GM19239 (cell line): Measurements from ENCODE around the gene IPO9.
"Not testable (repeated sequence)": the region's sequence is repeated elsewhere in the genome, so short reads cannot be mapped to it uniquely, and the experiment has no call there.

Experiments used
- DNase-seq: peaks from one replicate; pipeline ENCODE4 v3.0.0; 2011; ENCODE audit warnings: low spot score; ENCODE audit not compliant: insufficient read length
- FAIRE-seq: peaks from 2 replicates; lab custom pipeline; 2011; peaks lifted over from hg19 to GRCh38; lab: Jason Lieb, UNC

The IPO9 gene

DNA sequence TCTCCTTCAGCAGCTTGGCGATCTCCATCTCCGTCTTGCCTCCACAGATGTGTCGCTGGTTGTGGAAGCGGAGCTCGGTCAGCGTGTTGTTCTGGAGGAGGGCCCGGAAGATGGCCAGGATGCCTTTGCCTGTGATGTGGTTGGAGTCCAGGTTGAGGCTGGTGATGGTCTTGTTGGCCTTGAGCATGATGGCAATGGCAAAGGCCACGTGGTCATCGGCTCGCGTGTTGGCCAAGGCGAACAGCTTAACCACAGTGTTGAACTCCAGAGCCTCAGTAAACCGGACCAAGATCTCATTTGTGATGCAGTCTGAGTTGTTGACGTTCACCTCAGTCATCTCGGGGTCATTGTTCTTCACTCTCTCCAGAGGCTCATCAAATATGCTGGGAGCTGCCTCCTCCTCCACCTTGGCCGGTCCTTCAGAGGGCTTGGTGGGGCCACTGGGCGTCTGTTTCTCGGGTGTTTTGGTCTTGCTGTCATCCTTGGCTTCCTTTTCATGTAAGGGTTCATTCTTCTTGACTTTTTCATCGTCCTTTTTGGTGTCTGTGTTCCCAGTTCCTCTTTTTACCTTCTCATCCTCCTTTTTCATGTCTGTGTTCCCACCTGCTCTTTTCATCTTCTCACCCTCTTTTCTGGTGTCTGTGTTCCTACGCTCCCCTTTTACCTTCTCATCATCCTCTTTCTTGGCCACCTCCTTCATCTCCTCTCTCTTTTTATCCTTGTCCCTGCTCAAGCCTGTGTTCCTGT is 70.9 kb downstream of the IPO9 start:
- FAIRE-seq, result no peak
- DNase-seq, result no peak

DNA sequence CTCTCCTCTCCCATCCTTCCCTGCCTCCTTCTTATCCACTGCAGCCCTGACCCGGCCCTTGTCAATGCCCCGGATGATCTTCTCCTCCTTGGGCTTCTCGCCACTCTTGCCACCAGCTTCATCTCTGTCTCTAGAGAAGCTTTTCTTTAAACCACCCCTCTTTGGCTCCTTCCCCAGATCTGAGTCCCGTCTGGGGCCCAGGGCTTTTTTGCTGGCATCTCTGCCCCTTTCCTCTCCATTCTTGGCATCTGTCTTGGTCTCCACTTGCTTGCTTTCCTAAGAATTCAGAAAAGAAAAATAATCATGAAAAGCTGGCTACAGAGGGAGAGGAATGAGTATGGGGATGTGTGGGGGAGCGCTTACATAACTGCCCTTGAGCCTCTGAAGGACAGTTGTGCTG is 71.5 kb downstream of the IPO9 start:
- FAIRE-seq, result no peak
- no peak for DNase-seq

DNA sequence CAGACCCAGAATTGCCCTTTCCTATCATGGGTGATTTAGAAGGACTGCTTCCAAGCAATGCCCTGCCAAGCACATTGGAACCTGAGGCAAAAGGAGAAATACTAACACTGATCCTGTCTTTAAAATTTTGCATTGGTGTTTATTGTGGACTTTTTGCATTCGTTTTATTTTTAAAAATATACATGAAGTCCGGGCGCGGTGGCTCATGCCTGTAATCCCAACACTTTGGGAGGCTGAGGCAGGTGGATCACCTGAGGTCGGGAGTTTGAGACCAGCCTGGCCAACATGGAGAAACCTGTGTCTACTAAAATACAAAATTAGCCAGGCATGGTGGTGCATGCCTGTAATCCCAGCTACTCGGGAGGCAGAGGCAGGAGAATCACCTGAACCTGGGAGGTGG is 72.1 kb downstream of the IPO9 start:
- not testable (repeated sequence) for DNase-seq, FAIRE-seq

DNA sequence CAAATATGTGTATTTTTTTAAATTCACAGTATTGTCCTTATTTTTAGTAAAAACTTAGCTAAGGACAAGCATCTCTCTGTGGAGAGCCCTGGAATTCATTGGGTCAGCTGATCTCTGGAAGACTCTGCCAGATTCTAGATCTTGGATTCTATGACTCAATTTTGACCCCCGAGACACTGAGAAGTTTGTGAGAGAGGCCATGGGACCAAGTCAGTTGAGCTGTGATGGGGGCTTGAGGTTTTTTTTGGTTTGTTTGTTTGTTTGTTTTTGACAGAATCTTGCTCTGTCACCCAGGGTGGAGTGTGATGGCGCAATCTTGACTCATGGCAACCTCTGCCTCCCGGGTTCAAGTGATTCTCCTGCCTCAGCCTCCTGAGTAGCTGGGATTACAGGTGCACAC is 73.2 kb downstream of the IPO9 start:
- DNase-seq (no peak), FAIRE-seq (no peak)

DNA sequence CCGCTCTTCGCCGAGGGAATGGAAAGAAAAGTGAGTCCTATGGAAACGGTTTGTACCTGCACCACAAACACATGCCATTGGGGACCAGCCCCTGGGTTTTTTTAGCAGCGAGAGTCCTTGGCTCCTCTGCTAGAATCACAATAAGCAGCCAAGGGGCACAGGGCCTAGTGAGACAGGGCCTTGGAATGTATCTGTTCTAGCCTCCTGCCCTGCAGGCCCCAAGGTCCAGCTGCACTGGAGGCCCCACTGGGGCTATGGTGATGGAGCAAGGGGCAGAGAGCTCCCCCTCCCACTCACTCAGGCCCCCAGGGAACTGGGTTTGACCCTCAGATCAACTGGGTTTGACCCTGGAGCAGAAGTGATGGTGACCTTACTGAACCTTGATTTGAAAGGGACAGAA is 74.2 kb downstream of the IPO9 start:
- FAIRE-seq (no peak), DNase-seq (no peak)

DNA sequence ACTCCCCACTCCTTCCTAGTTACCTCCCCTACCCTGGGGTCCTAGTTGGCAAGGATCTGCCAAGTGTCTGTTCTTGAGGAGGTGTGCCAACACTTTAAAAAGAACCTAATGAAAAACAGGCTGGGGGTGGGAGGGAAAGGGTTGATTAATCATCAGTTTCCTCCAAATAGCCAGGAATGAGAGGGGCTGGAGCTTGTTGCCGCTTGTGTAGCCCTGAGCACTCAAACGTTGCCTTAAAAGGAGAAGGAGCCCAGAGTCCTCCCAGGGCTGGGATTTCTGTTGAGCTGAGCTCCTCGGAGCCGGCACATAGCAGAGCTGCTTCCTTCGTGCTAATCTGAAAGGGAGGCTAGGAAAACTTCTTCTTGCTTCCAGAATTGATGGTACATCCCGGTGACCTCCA is 75.6 kb downstream of the IPO9 start:
- no peak for DNase-seq
- FAIRE-seq, result no peak

DNA sequence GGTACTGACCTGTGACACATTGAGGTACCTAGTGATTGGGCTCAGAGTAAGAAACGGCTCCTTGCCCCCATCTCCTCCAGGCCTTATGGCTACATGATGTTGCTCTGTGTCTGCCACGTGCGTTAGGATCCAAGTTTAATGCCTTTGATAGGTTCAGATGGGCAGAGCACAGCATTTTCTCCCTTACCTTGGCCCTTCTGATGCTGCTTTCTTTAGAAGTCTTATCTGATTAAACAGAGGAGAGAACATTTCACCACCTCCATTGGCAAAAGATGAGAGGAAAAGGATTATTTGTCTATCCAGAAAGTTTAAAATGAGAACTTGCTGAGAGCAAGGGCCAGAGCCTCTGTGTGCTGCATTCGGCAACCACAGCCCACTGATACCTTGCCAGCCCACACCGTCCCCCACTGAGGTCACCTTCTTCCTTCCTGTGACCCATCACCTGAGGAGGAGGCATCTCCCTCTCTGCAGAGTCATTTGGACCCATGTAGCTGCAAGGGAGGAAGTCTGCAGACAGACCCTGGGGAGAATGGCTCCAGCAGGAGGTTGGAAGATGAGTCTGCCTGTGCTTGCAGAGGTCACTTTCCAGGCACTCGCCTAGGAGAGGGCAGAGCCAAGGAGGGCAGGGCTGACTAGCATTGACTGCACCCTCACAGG is 76.4 kb downstream of the IPO9 start:
- FAIRE-seq, result no peak
- no peak for DNase-seq

DNA sequence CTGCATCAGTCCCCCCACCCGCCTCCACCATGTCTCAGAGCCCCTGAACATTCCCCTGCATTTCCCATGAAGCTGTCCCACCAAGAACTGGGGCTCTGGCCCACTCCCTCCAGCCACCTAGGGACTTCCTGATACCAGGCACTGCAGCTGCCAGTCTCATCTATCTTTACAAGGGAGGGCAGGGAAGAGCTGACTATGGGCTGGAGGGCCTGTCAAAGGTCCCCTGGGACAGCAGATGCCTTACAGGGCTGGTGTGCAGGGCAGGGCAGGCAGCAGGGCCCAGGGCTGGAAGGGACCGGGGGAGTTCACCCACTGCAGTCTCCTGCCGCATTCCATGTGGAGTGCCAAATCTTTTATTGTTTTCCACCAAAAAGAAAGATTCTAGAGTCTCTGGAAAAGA is 77.4 kb downstream of the IPO9 start:
- FAIRE-seq (no peak), DNase-seq (no peak)

DNA sequence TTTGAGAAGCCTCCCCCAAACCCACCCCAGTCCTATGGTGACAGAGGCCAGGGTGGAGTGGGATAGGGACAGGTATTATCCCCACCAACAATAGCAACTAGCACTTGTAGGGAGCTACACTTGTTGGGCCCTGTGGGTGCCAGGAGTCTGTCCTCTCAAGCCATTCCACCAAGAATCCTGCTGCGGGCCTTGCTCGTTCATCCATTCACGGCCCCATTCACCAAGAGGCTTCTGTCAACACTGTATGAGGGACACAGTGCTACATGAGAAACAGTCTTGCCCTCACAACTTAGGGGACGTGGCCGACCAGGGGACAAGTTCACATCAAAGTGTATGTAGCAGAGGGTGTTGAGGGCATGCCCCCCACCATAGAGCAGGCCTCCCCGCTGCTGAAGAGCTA is 78.7 kb downstream of the IPO9 start:
- FAIRE-seq (no peak), DNase-seq (no peak)

DNA sequence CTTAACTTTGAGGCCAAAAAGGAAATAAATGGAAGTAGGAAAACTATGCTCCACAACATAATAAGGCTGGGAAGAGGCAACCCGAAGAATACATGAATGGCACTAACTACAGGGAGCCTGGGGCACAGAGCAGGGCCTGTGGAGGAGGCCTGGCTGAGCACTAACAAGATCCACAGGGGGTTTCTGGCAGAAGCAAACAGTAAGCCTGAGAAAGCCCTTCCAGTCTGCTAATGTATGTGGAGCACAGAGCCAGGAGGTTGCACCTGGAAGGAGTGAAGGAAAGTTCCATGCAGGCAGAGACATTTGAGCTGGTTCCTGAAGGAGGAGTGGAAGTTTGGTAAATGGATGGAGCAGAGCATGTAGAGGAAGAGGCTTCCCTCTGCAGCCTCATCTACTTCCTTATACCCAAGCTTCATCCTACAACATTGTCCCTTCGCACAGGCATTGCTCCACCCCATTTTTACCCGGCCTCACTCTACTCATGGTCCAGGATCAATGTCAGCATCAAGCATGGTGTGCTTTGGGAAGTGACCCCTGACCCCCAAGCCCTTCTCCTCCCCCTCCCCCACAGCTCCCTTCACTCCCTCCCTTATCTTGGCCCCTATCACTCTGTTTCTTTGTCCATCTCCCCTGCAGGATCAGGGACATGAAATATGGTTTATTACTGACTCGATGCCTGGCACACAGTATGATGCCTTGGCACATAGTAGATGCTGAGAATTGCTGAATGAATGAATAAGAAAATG is 83.0 kb downstream of the IPO9 start:
- FAIRE-seq, result no peak
- no peak for DNase-seq

DNA sequence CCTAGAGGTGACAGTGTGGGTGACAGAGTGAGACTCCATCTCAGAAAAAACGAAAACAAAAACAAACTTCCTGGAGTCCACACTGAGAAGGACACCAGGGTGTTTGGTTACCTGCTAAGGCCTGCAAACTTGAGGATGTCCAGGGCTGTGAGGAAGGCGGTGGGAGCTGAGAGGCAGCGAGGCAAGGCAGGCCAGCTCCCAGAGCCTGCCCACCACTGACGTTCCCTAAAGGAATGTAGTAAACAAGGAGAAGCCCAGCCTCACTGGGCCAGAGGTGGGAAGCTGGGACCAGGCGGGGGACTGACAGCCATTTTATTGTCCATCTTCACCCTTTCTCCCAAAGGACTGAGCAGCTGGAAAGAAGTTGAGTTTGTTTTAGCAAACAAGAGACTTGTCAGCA is 83.9 kb downstream of the IPO9 start:
- DNase-seq (no peak), FAIRE-seq (no peak)

DNA sequence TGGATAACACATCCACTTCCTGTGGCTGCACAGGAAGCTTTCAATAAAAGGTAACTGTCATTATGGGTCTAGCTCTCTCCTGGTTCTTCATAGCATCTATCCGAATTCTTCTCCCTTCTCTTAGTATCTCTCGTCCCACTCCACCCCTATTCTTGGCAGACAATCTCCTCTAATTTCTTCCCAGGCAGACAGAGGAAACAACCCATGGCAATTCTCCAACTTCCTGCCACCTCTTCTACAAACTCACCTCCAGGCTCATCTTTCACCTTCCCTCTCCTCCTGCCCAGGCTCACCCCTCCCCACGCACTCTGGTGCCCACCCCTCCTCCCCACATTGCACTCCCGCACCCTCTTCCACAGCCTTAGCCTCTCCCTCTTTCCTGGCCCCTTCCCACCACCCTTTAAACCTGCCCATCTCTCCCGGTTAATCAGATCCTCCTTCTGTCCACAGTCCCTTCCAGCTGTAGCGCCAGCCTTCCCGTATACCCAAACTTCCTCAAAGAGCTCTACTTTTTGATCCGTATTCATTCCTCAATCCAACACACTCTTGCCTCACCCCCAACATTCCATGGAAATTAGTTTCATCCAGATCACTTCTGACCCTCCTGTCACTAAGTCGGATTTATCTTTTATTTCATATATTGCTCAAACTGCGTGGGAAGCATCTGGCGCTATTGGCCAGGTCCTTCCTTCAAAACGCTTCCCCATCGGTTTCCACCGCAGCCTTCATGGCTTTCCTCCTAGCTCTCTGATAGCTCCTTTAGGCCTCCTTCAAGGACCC is 85.7 kb downstream of the IPO9 start:
- FAIRE-seq, result no peak
- no peak for DNase-seq

DNA sequence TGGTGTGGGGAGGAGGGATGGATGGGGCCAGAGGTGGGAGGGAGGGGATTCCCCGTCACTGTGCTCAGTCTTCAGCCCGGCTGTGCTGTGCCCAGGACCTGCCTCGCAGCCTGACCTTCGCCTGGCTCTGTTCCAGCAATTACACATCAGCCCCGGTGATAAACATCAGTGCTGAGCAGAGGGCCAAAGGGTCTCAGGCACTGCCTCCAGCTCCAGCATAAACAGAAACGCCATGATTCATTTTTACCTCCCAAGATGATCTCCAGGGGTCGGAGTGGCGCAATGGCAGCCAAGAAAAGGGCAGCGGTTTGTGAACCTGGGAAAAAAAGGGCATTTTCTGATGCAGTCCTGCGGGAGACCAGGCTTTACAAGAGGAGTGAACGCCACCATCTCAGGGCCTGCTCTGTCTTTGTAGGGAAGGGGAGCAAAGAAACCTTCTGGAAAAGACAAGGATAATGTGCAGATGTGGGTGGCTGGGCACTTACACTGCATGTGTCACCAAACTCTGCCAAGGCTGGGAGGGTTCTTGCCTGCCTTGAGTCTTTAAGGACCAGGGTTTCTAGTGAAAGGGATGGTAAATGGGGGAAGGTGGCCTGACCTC is 87.8 kb downstream of the IPO9 start:
- no peak for DNase-seq

DNA sequence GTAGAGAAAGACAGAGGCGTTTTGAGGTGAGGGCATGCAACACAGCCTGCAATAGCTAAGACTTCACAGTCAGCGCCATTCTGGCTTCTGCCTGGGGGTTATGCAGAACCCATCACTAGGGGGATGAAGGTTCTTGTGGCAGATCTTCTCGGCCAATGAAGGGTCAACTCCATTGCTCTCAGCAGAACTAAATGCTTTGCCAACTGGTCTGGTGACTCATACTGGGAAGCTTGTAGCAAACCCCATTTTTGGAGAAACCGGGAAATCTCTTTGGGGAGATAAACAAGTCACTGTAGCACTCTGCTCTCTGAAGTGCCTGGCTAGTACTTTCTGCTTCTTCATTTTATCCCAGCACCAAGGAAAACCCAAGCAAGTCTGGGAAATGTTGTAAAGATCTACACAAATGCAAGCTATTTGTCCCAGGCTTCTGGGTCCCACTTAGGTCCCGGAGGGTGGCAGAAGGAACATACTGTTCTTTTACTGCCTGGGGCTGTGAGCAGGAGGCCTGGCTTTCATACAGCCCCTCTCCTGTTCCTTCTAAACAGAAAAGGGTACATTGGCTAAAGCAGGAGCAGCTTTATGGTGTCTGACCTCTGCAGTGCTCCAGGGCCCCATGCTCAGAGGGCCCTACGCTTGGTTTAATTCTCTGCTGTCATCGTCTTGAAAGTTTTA is 88.5 kb downstream of the IPO9 start:
- no peak for DNase-seq
- FAIRE-seq, result no peak

More for the DNA sequence above, 87.8 kb downstream of the IPO9 start:
- no peak for FAIRE-seq

DNA sequence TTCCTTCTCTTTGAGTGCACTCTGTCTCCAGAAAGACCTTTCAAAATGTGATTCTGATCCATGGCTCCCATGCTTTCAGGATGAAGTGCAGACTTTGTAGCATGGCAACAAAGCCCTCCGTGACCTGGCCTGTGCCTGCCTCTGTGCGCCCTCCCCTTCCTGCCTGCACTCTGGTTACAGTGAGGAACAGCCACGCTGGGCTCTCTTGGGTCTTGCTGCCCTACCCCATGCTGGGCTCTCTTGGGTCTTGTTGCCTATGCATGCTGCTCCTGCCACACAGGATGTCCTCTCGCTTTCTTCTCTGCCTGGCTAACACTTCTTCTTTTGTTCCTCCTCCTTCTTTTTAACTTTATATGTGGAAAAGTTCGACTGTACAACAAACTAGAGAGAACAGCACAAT is 89.4 kb downstream of the IPO9 start:
- FAIRE-seq (no peak), DNase-seq (no peak)

DNA sequence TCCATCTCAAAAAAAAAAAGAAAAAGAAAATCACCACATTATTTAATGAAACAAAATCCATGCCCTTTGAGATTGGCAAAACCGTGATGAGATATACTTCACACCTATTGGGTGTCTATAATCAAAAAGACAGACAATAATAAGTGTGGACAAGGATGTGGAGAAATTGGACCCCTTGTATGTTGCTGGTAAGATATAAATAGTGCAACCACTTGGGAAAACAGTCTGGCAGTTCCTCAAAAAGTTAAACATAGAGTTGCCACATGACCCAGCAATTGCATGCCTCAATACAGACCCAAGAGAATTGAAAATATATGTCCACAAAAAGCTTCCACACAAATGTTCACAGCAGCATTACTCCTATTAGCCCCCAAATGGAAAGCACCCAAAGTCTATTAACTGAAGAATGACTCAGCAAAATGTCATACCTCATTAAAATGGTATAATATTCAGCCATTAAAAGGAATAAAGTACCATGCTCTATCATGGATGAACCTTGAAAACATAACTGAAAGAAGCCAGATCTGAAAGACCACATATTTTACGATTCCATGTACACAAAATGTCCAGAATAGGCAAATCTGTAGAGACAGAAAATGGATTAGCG is 93.1 kb downstream of the IPO9 start:
- FAIRE-seq, result no peak
- DNase-seq, result no peak

DNA sequence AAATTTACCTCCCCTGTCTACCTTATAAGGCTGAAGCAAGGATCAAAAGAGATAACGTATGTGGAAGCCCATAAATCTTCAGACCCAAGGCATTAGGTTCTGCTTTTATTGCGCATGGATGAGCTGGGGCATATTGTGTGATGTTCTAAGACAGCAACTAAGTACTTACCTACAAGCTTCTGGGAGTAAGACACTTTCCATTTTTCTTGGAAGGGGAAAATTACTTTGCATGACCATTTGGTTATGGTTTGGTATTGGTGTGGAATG is 96.3 kb downstream of the IPO9 start:
- DNase-seq (no peak), FAIRE-seq (no peak)

DNA sequence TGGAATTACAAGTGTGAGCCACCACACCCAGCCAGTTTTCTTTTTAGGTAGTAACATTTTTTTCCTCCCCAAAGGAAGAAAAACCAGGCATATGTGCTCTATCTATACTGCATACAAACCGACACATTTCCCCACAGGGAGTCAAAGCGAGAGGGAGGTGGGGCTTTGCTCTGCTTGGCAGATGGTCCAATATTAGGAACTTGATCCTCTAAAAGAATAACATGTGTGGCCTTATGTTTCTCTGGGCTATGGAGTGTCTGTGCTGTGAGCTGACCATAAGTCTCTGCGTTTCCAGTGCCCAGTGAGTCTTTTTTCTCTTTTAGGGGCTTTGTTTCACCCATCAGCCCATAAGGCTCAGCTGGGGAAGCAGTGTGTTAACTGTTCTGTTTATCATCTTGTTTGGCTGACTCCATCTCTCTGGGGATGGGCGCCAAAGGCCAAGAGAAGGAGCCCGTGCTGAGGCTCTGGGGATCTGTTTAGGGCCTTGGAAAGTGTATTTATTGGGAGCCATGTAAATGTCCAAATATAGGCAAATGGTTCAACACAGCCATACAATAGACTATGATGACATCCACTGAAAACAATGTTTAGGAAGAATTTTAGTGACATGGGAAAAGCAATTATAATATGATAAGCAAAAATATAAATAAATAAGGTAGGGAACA is 97.2 kb downstream of the IPO9 start:
- DNase-seq (no peak), FAIRE-seq (no peak)

DNA sequence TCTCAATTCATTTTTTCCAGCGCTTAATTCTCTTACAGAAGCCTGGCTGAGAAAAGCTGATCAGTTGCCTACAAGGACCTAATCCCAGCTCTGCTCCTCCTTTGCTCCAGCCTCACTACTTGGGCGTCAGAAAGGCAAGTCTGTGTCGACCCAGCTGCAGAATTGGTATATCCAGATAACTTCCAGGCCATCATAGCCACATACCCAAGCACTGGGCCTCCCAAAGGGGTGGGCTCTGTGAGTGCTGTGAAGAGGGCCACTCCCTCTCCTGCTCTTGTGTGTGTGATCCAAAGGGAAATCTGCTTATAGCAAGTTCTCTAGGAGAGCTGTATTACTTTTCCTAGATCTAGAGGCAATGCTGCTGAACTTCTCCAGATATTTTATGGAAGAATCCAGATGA is 99.3 kb downstream of the IPO9 start:
- DNase-seq (no peak), FAIRE-seq (no peak)
